ENCODE results near the gene KIF13A. TPM values are rescaled to one million over a fixed set of nuclear protein-coding genes. Genes with fewer than 3 reads are reported as not detected.

KIF13A gene
- total RNA-seq, 1 donor from 2014 or later = 44.4 TPM

- Mint-ChIP-seq H3K27ac (no peak overlapping the region), H3K9me3 (ENCODE audit: low read depth) (no peaks in the 10 kb centered on the region), H3K4me3 (ENCODE audit: low read depth) (no peak overlapping the region), H3K36me3 (ENCODE audit: insufficient read depth) (peaks cover 16% of the 10 kb centered on the region), H3K27me3 (no peaks in the 10 kb centered on the region), H3K4me1 (ENCODE audit: low read depth) (peaks cover 9% of the 10 kb centered on the region)
- TF ChIP-seq CTCF (IDR thresholded peaks at IDR 0.05; ENCODE audit: unreplicated experiment) = no peak
- DNase-seq (ENCODE audit: low spot score, unreplicated experiment) = no peak
Measured at GRCh38 chr6:17839513-17840223, 147.8 kb downstream of the KIF13A start.

GRCh38 chr6:17836293-17836692 lies 151.1 kb downstream of the KIF13A start:
- Mint-ChIP-seq H3K4me1 (ENCODE audit: low read depth) (peaks cover 5% of the 10 kb centered on the region), H3K27me3 (no peaks in the 10 kb centered on the region), H3K27ac (no peak overlapping the region), H3K4me3 (ENCODE audit: low read depth) (no peak overlapping the region), H3K9me3 (ENCODE audit: low read depth) (no peaks in the 10 kb centered on the region), H3K36me3 (ENCODE audit: insufficient read depth) (peaks cover 30% of the 10 kb centered on the region)
- DNase-seq (ENCODE audit: low spot score, unreplicated experiment) = no peak
- no peak for TF ChIP-seq CTCF (IDR thresholded peaks at IDR 0.05; ENCODE audit: unreplicated experiment)

GRCh38 chr6:17835784-17836183 lies 151.7 kb downstream of the KIF13A start:
- no peaks in the 10 kb centered on the region for H3K9me3 Mint-ChIP-seq (ENCODE audit: low read depth)
- H3K27ac Mint-ChIP-seq = peak overlapping the region; percentile 7
- no peak for TF ChIP-seq CTCF (IDR thresholded peaks at IDR 0.05; ENCODE audit: unreplicated experiment)
- peaks cover 31% of the 10 kb centered on the region for H3K36me3 Mint-ChIP-seq (ENCODE audit: insufficient read depth)
- no peak for DNase-seq (ENCODE audit: low spot score, unreplicated experiment)
- peaks cover 5% of the 10 kb centered on the region for H3K4me1 Mint-ChIP-seq (ENCODE audit: low read depth)
- H3K4me3 Mint-ChIP-seq (ENCODE audit: low read depth) = no peak overlapping the region
- H3K27me3 Mint-ChIP-seq = no peaks in the 10 kb centered on the region

GRCh38 chr6:17831135-17831534 lies 156.3 kb downstream of the KIF13A start:
- H3K27ac Mint-ChIP-seq = no peak overlapping the region
- H3K27me3 Mint-ChIP-seq = no peaks in the 10 kb centered on the region
- DNase-seq (ENCODE audit: low spot score, unreplicated experiment) = no peak
- H3K9me3 Mint-ChIP-seq (ENCODE audit: low read depth) = no peaks in the 10 kb centered on the region
- H3K4me3 Mint-ChIP-seq (ENCODE audit: low read depth) = no peak overlapping the region
- TF ChIP-seq CTCF (IDR thresholded peaks at IDR 0.05; ENCODE audit: unreplicated experiment) = no peak
- H3K4me1 Mint-ChIP-seq (ENCODE audit: low read depth) = peaks cover 5% of the 10 kb centered on the region
- H3K36me3 Mint-ChIP-seq (ENCODE audit: insufficient read depth) = peaks cover 22% of the 10 kb centered on the region

- no peak for DNase-seq (ENCODE audit: low spot score, unreplicated experiment)
- no peak overlapping the region for H3K27ac Mint-ChIP-seq
- no peaks in the 10 kb centered on the region for H3K4me1 Mint-ChIP-seq (ENCODE audit: low read depth)
- TF ChIP-seq CTCF (IDR thresholded peaks at IDR 0.05; ENCODE audit: unreplicated experiment) = no peak
- H3K9me3 Mint-ChIP-seq (ENCODE audit: low read depth) = no peaks in the 10 kb centered on the region
- H3K36me3 Mint-ChIP-seq (ENCODE audit: insufficient read depth) = peaks cover 24% of the 10 kb centered on the region
- H3K4me3 Mint-ChIP-seq (ENCODE audit: low read depth) = no peak overlapping the region
- no peaks in the 10 kb centered on the region for H3K27me3 Mint-ChIP-seq
Measured at GRCh38 chr6:17829905-17830304, 157.5 kb downstream of the KIF13A start.
